Astrocyte (in vitro differentiated cells and primary cell): ENCODE results near the gene PBX1. TPM values are rescaled to one million over a fixed set of nuclear protein-coding genes. Genes with fewer than 3 reads are reported as not detected.

ENCODE experiments used
- DNase-seq: peaks from one replicate; pipeline ENCODE4 v3.0.0-alpha.2; 2010; ENCODE audit warnings: low read depth
- FAIRE-seq: peaks from 2 replicates; lab custom pipeline; 2011; peaks lifted over from hg19 to GRCh38; lab: Jason Lieb, UNC
- H2AFZ ChIP-seq: 2 replicates; pipeline ENCODE4 v1.6.0; 2012; ENCODE audit warnings: low read depth, low read length, inconsistent platforms
- H3K27ac ChIP-seq: 2 replicates; pipeline ENCODE4 v1.5.1; 2011; ENCODE audit warnings: low read depth, low read length, inconsistent platforms
- H3K27me3 ChIP-seq: 2 replicates; pipeline ENCODE4 v1.6.0; 2011; ENCODE audit warnings: low read length, inconsistent platforms; ENCODE audit not compliant: insufficient read depth
- H3K36me3 ChIP-seq: 2 replicates; pipeline ENCODE4 v1.5.1; 2011; ENCODE audit warnings: low read length, inconsistent platforms; ENCODE audit not compliant: insufficient read depth
- H3K4me1 ChIP-seq: 2 replicates; pipeline ENCODE4 v1.5.1; 2011; ENCODE audit warnings: low read length, inconsistent platforms; ENCODE audit not compliant: insufficient read depth
- H3K4me2 ChIP-seq: 2 replicates; pipeline ENCODE4 v1.6.0; 2012; ENCODE audit warnings: low read length, inconsistent platforms
- H3K4me3 ChIP-seq: 2 replicates; pipeline ENCODE4 v1.5.1; 2011; ENCODE audit warnings: low read depth, mild to moderate bottlenecking, low read length, inconsistent platforms; ENCODE audit not compliant: insufficient read depth
- H3K79me2 ChIP-seq: 2 replicates; pipeline ENCODE4 v1.6.0; 2012; ENCODE audit warnings: mild to moderate bottlenecking, low read length, inconsistent platforms; ENCODE audit not compliant: insufficient read depth
- H3K9ac ChIP-seq: 2 replicates; pipeline ENCODE4 v1.6.0; 2012; ENCODE audit warnings: mild to moderate bottlenecking, low read length, inconsistent platforms
- H3K9me3 ChIP-seq: 2 replicates; pipeline ENCODE4 v1.5.1; 2012; ENCODE audit warnings: low read depth, mild to moderate bottlenecking, low read length, inconsistent platforms; ENCODE audit not compliant: insufficient read depth
- H4K20me1 ChIP-seq: 2 replicates; pipeline ENCODE4 v1.6.0; 2012; ENCODE audit warnings: low read length, inconsistent platforms; ENCODE audit not compliant: insufficient read depth
- H3K27ac Mint-ChIP-seq: one replicate; pipeline ENCODE4 v1.8.0; 2021; ENCODE audit warnings: mild to moderate bottlenecking, mixed read lengths; ENCODE audit not compliant: unreplicated experiment
- H3K27me3 Mint-ChIP-seq: one replicate; pipeline ENCODE4 v1.8.0; 2021; ENCODE audit warnings: low read depth, mixed read lengths; ENCODE audit not compliant: unreplicated experiment
- H3K36me3 Mint-ChIP-seq: one replicate; pipeline ENCODE4 v1.8.0; 2021; ENCODE audit warnings: low read depth, mixed read lengths; ENCODE audit not compliant: unreplicated experiment
- H3K4me1 Mint-ChIP-seq: one replicate; pipeline ENCODE4 v1.8.0; 2021; ENCODE audit warnings: low read depth, mixed read lengths; ENCODE audit not compliant: unreplicated experiment
- H3K4me3 Mint-ChIP-seq: one replicate; pipeline ENCODE4 v1.8.0; 2021; ENCODE audit warnings: mild to moderate bottlenecking, moderate library complexity, mixed read lengths; ENCODE audit not compliant: unreplicated experiment
- H3K9me3 Mint-ChIP-seq: one replicate; pipeline ENCODE4 v1.8.0; 2021; ENCODE audit warnings: mild to moderate bottlenecking, mixed read lengths; ENCODE audit not compliant: unreplicated experiment
- CTCF ChIP-seq: IDR thresholded peaks from 2 replicates; pipeline ENCODE4 v1.5.1; 2011; ENCODE audit warnings: low read depth, mild to moderate bottlenecking, inconsistent platforms, low read length, moderate library complexity; ENCODE audit not compliant: insufficient read depth
- EZH2 ChIP-seq: IDR thresholded peaks from 2 replicates; pipeline ENCODE4 v1.6.1; 2012; ENCODE audit warnings: mild to moderate bottlenecking, low read length, inconsistent platforms; ENCODE audit not compliant: insufficient read depth
- total RNA-seq: library from RNA; stranded (reverse); gene quantifications from 2 replicates; pipeline ENCODE4 v1.2.1, GENCODE V29; 2021

Gene PBX1
- total RNA-seq, 1 donor from 2014 or later, result 37.2 TPM

- Histone ChIP-seq H3K4me2 (no peak overlapping the region), H3K9ac (no peak overlapping the region), H4K20me1 (peaks cover 7% of the 10 kb centered on the region), H3K9me3 (no peaks in the 10 kb centered on the region), H3K4me3 (no peak overlapping the region), H3K79me2 (peaks cover 3% of the 10 kb centered on the region), H3K36me3 (no peaks in the 10 kb centered on the region), H3K27me3 (no peaks in the 10 kb centered on the region), H3K4me1 (peaks cover 29% of the 10 kb centered on the region), H3K27ac (no peak overlapping the region), H2AFZ (no peak overlapping the region)
- Mint-ChIP-seq H3K27ac (no peak overlapping the region), H3K4me3 (no peak overlapping the region), H3K27me3 (no peaks in the 10 kb centered on the region), H3K9me3 (no peaks in the 10 kb centered on the region), H3K4me1 (peaks cover 28% of the 10 kb centered on the region), H3K36me3 (no peaks in the 10 kb centered on the region)
- DNase-seq (peak; percentile 43), FAIRE-seq (no peak)
- TF ChIP-seq EZH2 (no peak), CTCF (no peak)
Measured at GRCh38 chr1:164718821-164719220, 159.8 kb downstream of the PBX1 start.

DNA sequence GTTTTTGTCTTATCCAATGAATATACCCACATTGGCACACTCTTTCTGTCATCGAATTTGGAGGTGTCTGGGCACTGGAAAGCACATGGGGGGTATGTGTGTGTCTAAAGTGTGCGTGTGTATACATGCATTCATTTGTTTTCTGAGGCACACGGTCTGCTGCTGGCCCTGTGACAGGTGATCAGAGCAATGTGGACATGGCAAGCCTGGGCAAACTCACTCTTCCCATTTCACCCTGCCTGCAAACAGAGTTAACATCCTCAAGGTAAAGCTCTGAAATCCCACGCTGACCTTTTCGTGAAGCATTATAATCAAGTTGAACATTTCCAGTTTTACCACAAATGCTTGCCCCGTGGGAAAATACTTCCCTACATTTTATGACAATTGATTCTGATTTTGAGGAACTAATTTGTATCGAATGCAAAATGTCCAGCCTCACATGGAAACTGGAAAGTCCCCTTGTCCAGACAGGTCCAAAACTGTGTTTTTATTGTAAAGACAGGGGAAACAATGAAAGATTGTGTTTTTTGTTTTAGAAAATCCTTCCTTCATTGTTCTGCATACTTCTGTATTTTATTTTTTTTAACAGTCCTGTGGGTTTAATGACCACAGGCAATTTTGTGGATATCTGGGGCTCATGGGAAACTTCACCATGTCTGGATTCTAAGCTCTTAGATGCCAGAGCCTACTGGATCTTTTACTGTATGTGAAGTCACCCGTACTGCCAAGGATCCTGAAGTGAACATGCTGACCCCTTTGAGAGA, 160.9 kb downstream of the PBX1 start:
- no peak overlapping the region for H3K4me3 Mint-ChIP-seq
- H3K27ac ChIP-seq, result no peak overlapping the region

More for the DNA sequence above, 160.9 kb downstream of the PBX1 start:
- Histone ChIP-seq H4K20me1 (peaks cover 7% of the 10 kb centered on the region), H3K9ac (no peak overlapping the region), H3K4me3 (no peak overlapping the region), H3K36me3 (no peaks in the 10 kb centered on the region), H3K27me3 (no peaks in the 10 kb centered on the region), H3K4me2 (no peak overlapping the region), H3K9me3 (no peaks in the 10 kb centered on the region), H3K79me2 (peaks cover 3% of the 10 kb centered on the region), H2AFZ (no peak overlapping the region), H3K4me1 (peaks cover 29% of the 10 kb centered on the region)
- DNase-seq, result peak; percentile 42
- H3K36me3 Mint-ChIP-seq, result peaks cover 3% of the 10 kb centered on the region
- FAIRE-seq, result no peak
- H3K27me3 Mint-ChIP-seq, result no peaks in the 10 kb centered on the region
- H3K9me3 Mint-ChIP-seq, result no peaks in the 10 kb centered on the region
- peak overlapping the region; percentile 62 for H3K27ac Mint-ChIP-seq
- peaks cover 30% of the 10 kb centered on the region for H3K4me1 Mint-ChIP-seq
- no peak for TF ChIP-seq CTCF
- TF ChIP-seq EZH2, result no peak
